RWPE1 (cell line): ENCODE measurements around the gene GFRA1.

ENCODE experiments used
- CTCF ChIA-PET: fragments of 350-600 bp; sonication (Branson Sonifier 250); formaldehyde crosslinking; extraction: SDS; loops from one replicate; lab custom pipeline; 2021; lab: Yijun Ruan, JAX
- POLR2A ChIA-PET: fragments of 400-600 bp; formaldehyde crosslinking; extraction: SDS; loops from one replicate; lab custom pipeline; 2020; ENCODE audit warnings: antibody characterized with exemption; ENCODE audit not compliant: low non-redundant PET; lab: Yijun Ruan, JAX
- DNase-seq: peaks from one replicate; pipeline ENCODE4 v3.0.0; 2012; ENCODE audit warnings: low spot score
- H3K27ac ChIP-seq: fragments of 450-650 bp; 2 replicates; pipeline ENCODE4 v1.5.1; 2017
- CTCF ChIP-seq: fragments of 450-650 bp; conservative IDR thresholded peaks from 2 replicates; pipeline ENCODE4 v1.5.1; 2017; ENCODE audit warnings: low read depth, mild to moderate bottlenecking

The GFRA1 gene

GRCh38 chr10:116121640-116122525 is 151.1 kb downstream of the GFRA1 start:
- POLR2A ChIA-PET: interaction anchor here (0.6 kb wide), 1 partner anchor 9 kb away, joined by 3 read pairs; no protein-coding TSS in a partner anchor
- CTCF ChIA-PET: interaction anchor here (0.5 to 0.9 kb wide), 5 partner anchors 13 to 32 kb away, joined by 3 to 4 read pairs (median 3); no protein-coding TSS in a partner anchor
- no peak overlapping the region for H3K27ac ChIP-seq
- TF ChIP-seq CTCF: no peak
- no peak for DNase-seq

GRCh38 chr10:116120688-116121455 is 152.1 kb downstream of the GFRA1 start:
- ChIA-PET CTCF (interaction anchor here (0.5 to 1.0 kb wide), 3 partner anchors 15 to 31 kb away, joined by 3 to 7 read pairs (median 4); no protein-coding TSS in a partner anchor), POLR2A (interaction anchor here (0.6 kb wide), 1 partner anchor 8 kb away, joined by 3 read pairs; no protein-coding TSS in a partner anchor)
- H3K27ac ChIP-seq: no peak overlapping the region
- no peak for DNase-seq
- no peak for TF ChIP-seq CTCF

GRCh38 chr10:116118847-116119246 is 154.2 kb downstream of the GFRA1 start:
- no peak overlapping the region for H3K27ac ChIP-seq
- no peak for TF ChIP-seq CTCF
- ChIA-PET POLR2A (no interaction called here), CTCF (no interaction called here)
- DNase-seq: no peak

GRCh38 chr10:116115797-116116196 is 157.2 kb downstream of the GFRA1 start:
- no peak for TF ChIP-seq CTCF
- POLR2A ChIA-PET: no interaction called here
- DNase-seq: no peak
- CTCF ChIA-PET: no interaction called here
- no peak overlapping the region for H3K27ac ChIP-seq

GRCh38 chr10:116115036-116115641 is 157.9 kb downstream of the GFRA1 start:
- no peak for TF ChIP-seq CTCF
- POLR2A ChIA-PET: no interaction called here

More at GRCh38 chr10:116115036-116115641, 157.9 kb downstream of the GFRA1 start:
- CTCF ChIA-PET: no interaction called here
- DNase-seq: no peak
- no peak overlapping the region for H3K27ac ChIP-seq
